Measurements from ENCODE around the gene EMX2. TPM values are rescaled to one million over a fixed set of nuclear protein-coding genes. Genes with fewer than 3 reads are reported as not detected.
A peak's percentile ranks its signal among the peaks of the same experiment; 100 is the strongest.

EMX2 gene
- polyA plus RNA-seq, 1 donor, result 9.0 TPM

DNA sequence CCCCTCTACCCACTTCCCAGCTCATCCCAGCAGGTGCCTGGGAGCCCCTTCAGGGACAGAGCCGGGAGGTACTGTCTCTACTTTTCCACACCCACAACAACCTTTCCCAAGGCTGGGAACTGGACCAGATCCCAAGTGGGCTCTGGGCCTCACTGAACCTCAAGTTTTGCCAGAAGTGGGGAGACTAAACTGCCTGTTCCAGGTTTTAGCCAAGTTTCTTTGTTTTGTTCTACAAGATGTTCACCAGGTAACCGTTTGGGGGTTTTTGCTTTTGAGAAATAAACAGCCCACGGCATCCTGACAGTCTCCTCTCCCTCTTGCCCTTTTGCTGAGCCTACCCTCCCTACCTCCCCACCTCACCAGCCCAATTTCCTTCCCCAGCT is 10.6 kb upstream of the EMX2 start:
- no peak for DNase-seq

DNA sequence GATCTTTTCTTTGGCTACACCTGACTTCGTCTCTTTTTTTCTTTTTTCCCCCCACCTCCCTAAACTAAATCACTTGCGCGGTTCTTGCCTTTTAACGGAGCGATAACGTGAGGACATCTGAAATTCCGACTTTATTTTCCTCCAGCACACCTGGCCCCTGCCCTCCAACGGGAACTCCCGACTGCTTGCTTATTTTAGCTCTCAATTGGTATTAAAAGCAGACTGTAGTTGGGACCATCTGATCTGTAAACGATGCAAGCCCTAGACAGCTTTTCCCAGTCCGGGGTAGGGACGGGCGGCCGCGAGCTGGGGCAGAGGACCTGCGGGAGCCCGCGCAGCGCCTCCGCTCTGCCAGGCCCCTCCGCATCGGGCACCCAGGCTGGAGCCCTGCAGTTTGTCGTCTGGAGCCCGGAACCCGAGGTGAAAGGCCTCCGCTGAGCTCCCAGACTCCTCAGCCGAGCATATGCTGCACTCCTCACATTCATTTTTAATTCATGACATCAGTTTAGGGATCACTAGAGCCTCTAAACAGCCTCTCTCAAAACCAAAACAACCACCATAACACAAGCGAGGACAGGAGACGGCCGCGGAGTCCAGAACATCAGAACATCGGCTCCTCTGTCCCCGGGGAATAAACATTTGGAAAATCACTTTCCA is 10.0 kb upstream of the EMX2 start:
- DNase-seq, result no peak

- DNase-seq, result no peak
Measured at GRCh38 chr10:117533507-117534281, 8.9 kb upstream of the EMX2 start.

DNA sequence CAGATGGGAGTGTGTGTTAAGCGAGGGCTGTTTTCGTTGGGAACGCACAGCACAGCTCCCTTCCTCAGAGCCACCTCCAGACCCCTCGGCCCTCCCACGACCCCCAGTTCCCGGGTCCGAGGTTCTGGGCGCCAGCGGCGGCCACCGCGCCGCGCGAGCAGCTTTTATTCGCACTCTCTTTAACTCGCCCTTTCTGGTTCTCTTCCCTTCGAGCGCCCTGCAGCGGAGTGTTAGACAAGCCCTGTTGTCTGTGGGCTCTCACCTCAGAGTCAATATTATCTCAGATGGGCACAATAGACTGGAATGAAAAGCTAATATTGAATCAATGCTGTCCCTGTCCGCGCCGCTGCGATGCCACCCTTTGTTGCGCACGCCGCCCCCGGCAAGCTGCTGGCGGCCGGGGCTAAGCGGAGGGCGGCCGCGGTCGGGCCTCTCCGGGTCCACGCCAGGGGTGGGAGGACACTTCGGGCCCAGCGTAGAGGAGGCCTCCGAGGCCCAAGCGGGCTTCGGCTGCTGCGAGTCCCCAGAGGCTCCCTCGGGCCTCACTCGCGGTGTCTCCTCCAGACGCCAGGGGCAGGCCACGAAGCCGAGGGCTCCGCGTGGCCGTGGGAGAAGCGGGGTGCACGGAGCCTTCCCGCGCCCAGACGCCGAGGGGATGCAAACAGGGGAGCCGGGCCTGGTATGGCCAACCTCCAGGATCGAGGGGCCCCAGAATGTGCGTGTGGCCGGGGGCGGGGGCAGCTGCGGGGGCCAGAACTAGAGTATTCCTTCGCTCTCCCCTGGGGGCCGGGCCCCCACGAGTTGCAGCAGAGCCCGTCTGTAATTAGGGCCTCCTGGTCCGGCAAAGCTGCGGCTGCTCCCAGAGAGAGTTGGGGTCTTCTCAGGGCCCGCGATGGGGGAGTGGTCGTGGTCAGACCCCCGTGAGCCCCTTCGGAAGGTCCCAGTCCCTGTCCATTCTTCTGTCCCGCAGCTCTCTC is 7.9 kb upstream of the EMX2 start:
- no peak for DNase-seq

DNA sequence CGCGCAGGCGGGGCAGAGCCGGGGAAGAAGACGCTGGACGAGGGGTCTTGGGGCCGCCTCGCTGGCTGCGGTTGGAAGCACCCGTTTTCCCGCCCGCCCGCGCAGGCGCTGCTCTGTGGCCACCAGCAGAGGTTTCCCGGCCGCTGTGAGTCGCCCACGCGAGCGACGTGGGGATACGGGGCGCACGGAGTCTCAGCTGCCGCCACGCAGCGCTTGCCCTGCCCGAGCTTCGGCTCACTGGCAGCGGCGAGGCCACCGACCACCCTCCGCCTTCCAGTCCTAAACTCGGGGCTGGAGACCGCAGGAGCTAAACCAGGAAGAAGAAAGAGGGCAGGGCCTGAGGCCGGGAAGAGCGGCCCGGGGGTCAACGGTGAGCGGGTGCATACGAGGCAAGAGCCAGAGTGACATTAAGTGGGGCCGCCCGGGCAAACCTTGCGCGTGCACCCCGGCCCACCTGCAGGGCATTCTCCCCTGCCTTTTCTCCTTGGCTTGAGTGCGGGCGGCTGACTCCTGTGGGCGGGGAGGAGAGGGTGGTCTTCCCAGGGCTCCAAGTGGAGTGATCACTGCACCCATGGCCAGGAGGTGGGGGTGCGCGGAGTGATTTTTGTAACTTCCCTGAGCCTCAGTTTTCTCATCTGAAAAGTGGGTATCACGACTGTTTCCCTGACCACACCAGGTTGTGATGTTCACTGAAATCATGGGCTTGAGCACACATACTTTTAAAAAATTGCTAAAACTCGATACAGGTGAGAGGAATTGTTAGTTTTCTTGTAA is 7.1 kb upstream of the EMX2 start:
- DNase-seq, result no peak

DNA sequence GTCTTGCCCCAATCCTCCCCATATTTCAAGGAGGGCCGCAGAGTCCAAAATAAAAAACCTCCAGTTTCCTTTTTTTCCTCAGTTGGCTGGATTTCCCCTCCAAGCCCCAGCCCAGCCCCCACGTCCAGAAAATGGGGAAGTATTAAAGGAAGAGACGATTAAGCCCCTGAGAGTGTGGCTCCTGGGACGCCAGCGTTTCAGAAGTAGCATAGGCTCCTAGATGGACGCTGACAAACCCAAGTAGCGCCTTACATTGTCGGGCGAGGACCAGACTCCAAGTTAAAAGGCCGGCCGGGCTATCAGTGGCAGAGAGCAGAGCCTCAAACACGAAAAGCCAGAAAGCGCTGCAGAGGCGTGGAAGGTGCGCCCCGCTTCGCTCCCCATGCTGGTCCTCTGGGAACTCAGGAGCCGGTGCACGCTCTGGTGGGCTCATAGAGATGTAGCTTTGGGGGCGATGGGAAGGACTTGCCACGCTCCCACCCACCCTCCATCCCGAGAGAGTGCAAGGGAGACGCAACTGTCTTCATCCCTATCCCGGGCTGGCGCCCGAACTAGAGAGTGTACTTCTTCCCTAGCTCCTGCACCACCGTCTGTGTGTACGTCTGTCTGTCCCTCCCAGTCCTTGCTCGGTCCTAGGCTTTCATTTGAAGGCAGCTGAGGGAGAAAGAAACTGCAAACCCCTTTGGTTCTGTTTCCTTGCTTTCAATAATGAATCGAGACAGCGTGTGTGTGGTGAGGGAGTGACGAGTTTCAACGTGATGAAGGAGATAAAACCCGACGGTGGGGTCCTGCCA is 6.3 kb upstream of the EMX2 start:
- DNase-seq, result no peak

- DNase-seq, result no peak
Measured at GRCh38 chr10:117536866-117537435, 5.6 kb upstream of the EMX2 start.

DNA sequence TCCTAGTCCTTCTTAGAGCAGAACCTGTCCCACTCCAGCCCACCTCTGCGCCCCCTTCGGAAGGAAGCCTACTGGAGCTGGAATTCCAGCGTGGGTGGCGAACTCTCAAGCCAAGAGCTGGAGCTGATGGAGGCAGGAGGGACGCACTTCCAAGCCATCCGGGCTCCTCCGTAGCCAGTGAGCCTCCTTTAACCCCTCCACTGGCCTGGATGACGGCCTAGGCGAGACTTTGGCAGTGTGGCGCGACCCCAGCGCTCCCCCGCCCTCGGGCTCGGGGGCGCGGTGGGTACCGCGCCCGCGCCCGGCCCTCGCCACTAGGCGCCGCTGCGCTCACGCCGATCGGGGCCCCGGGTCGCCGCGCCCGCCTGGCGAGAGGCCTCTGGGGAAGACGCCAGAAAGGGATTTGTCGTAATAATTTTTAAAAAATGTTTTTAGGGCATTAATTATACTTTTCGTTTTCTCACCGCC is 5.1 kb upstream of the EMX2 start:
- DNase-seq, result no peak

- no peak for DNase-seq
Measured at GRCh38 chr10:117537904-117538524, 4.5 kb upstream of the EMX2 start.

- no peak for DNase-seq
Measured at GRCh38 chr10:117539361-117539773, 3.2 kb upstream of the EMX2 start.

DNA sequence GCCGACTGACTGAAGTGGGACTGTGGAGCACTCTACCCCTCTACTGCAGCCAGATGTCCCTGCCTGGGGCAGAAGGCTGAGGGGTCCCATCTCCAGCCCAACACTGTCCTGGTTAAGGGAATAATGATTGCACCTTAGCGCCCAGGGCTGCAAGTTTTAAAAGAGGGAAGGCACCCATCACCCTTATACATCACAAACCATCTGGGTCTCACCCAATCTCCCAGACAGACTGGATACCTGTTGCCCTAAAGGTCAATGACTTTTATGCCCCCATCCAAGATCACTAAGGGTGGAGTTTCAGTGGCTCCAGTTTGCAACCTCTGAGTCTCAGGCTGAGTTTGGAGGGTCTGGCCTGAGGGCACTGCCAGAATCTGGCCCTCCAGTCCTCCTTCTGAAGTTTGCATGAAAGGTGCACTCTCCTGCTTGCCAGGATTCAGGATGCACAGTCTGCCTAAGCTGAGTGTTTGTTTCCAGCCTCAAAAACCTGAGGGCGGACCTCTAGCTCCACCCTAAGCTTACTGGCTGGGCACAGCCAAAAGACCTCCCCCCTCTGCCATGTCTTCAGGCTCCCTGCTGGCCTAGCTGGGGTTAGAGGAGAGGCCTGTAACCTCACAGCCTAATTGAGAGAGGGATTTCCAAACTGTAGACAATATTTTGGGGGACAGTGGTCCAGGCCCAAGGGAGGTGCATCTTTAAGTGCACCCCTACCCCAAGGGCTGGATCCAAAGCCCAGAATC is 2.5 kb upstream of the EMX2 start:
- DNase-seq, result no peak

- no peak for DNase-seq
Measured at GRCh38 chr10:117540640-117541404, 1.7 kb upstream of the EMX2 start.

GRCh38 chr10:117541405-117541908 is 1.1 kb upstream of the EMX2 start:
- DNase-seq, result peak; percentile 88

- DNase-seq, result peak; percentile 93
Measured at GRCh38 chr10:117541909-117542705, 439 bp upstream of the EMX2 start.

- DNase-seq, result no peak
Measured at GRCh38 chr10:117543225-117544003, 868 bp downstream of the EMX2 start.

GRCh38 chr10:117544004-117544701 is 1.6 kb downstream of the EMX2 start:
- DNase-seq, result no peak

Measured in hindlimb muscle (tissue), 1 donor.